ENCODE results near the gene SPTBN1. TPM values are rescaled to one million over a fixed set of nuclear protein-coding genes. Genes with fewer than 3 reads are reported as not detected.
"Not testable (repeated sequence)": the region's sequence is repeated elsewhere in the genome, so short reads cannot be mapped to it uniquely, and the experiment has no call there.

SPTBN1 gene
- total RNA-seq, 2 experiments from 2014 or later = 132 to 183 TPM

GRCh38 chr2:54481686-54482085, 25.6 kb downstream of the SPTBN1 start:
- no peaks in the 10 kb centered on the region for H3K9me2 ChIP-seq (ENCODE audit: insufficient read depth, low read length)
- intact Hi-C loops (cut with micrococcal nuclease; ENCODE audit: unreplicated experiment) = no loop called here
- H3K79me2 ChIP-seq (ENCODE audit: insufficient read depth, low read depth, low read length) = no peaks in the 10 kb centered on the region
- H3K9me3 ChIP-seq (ENCODE audit: low read length) = no peaks in the 10 kb centered on the region
- H3K36me3 ChIP-seq (ENCODE audit: insufficient read depth, low read length) = no peaks in the 10 kb centered on the region
- H4K20me1 ChIP-seq (ENCODE audit: insufficient read depth, low read length) = no peaks in the 10 kb centered on the region
- BruUV-seq (replicated peaks) = no TSS peak
- ChIA-PET CTCF (ENCODE audit: unreplicated experiment) (no interaction called here), POLR2A (interaction anchor here (0.7 to 0.8 kb wide), 3 partner anchors 11 to 126 kb away, joined by 3 to 6 read pairs (median 4); no protein-coding TSS in a partner anchor)
- H3K4me1 ChIP-seq (ENCODE audit: insufficient read depth, low read length, poor library complexity, severe bottlenecking) = no peaks in the 10 kb centered on the region
- no peak overlapping the region for H2AFZ ChIP-seq (ENCODE audit: low read length)
- no peak overlapping the region for H3K4me3 ChIP-seq (ENCODE audit: low read depth, low read length, poor library complexity, severe bottlenecking)
- TF ChIP-seq CTCF (conservative IDR thresholded peaks at IDR 0.05; ENCODE audit: low read length) (no peak), EZH2phosphoT487 (IDR thresholded peaks at IDR 0.05; ENCODE audit: borderline replicate concordance, low read depth, low read length) (no peak)
- no peak overlapping the region for H3K27ac ChIP-seq (ENCODE audit: low read depth, low read length, poor library complexity, severe bottlenecking)
- H3K4me2 ChIP-seq (ENCODE audit: low read length) = no peak overlapping the region
- DNase-seq (ENCODE audit: low spot score) = no peak

- POLR2A ChIA-PET = no interaction called here
- no peaks in the 10 kb centered on the region for H3K79me2 ChIP-seq (ENCODE audit: insufficient read depth, low read depth, low read length)
- no peaks in the 10 kb centered on the region for H3K9me3 ChIP-seq (ENCODE audit: low read length)
- no peaks in the 10 kb centered on the region for H4K20me1 ChIP-seq (ENCODE audit: insufficient read depth, low read length)
- DNase-seq (ENCODE audit: low spot score) = no peak
- H3K4me2 ChIP-seq (ENCODE audit: low read length) = no peak overlapping the region
- no peaks in the 10 kb centered on the region for H3K4me1 ChIP-seq (ENCODE audit: insufficient read depth, low read length, poor library complexity, severe bottlenecking)
- H2AFZ ChIP-seq (ENCODE audit: low read length) = no peak overlapping the region
- no TSS peak for BruUV-seq (replicated peaks)
- no peaks in the 10 kb centered on the region for H3K9me2 ChIP-seq (ENCODE audit: insufficient read depth, low read length)
- H3K27ac ChIP-seq (ENCODE audit: low read depth, low read length, poor library complexity, severe bottlenecking) = no peak overlapping the region
- H3K36me3 ChIP-seq (ENCODE audit: insufficient read depth, low read length) = no peaks in the 10 kb centered on the region
- intact Hi-C loops (cut with micrococcal nuclease; ENCODE audit: unreplicated experiment) = no loop called here
- CTCF ChIA-PET (ENCODE audit: unreplicated experiment) = no interaction called here
- no peak overlapping the region for H3K4me3 ChIP-seq (ENCODE audit: low read depth, low read length, poor library complexity, severe bottlenecking)
- TF ChIP-seq EZH2phosphoT487 (IDR thresholded peaks at IDR 0.05; ENCODE audit: borderline replicate concordance, low read depth, low read length) (no peak), CTCF (conservative IDR thresholded peaks at IDR 0.05; ENCODE audit: low read length) (no peak)
Observed at GRCh38 chr2:54482715-54483114, 26.6 kb downstream of the SPTBN1 start.

- no peak overlapping the region for H2AFZ ChIP-seq (ENCODE audit: low read length)
- ChIA-PET POLR2A (no interaction called here), CTCF (ENCODE audit: unreplicated experiment) (no interaction called here)
- no peaks in the 10 kb centered on the region for H3K4me1 ChIP-seq (ENCODE audit: insufficient read depth, low read length, poor library complexity, severe bottlenecking)
- no peaks in the 10 kb centered on the region for H3K36me3 ChIP-seq (ENCODE audit: insufficient read depth, low read length)
- no peaks in the 10 kb centered on the region for H3K9me2 ChIP-seq (ENCODE audit: insufficient read depth, low read length)
- H3K4me3 ChIP-seq (ENCODE audit: low read depth, low read length, poor library complexity, severe bottlenecking) = no peak overlapping the region
- intact Hi-C loops (cut with micrococcal nuclease; ENCODE audit: unreplicated experiment) = no loop called here
- H3K4me2 ChIP-seq (ENCODE audit: low read length) = no peak overlapping the region
- H4K20me1 ChIP-seq (ENCODE audit: insufficient read depth, low read length) = no peaks in the 10 kb centered on the region
- H3K9me3 ChIP-seq (ENCODE audit: low read length) = no peaks in the 10 kb centered on the region
- H3K27ac ChIP-seq (ENCODE audit: low read depth, low read length, poor library complexity, severe bottlenecking) = no peak overlapping the region
- DNase-seq (ENCODE audit: low spot score) = no peak
- TF ChIP-seq EZH2phosphoT487 (IDR thresholded peaks at IDR 0.05; ENCODE audit: borderline replicate concordance, low read depth, low read length) (no peak), CTCF (conservative IDR thresholded peaks at IDR 0.05; ENCODE audit: low read length) (no peak)
- no TSS peak for BruUV-seq (replicated peaks)
- no peaks in the 10 kb centered on the region for H3K79me2 ChIP-seq (ENCODE audit: insufficient read depth, low read depth, low read length)
Observed at GRCh38 chr2:54483426-54483825, 27.3 kb downstream of the SPTBN1 start.

- H3K79me2 ChIP-seq (ENCODE audit: insufficient read depth, low read depth, low read length); CTCF ChIA-PET (ENCODE audit: unreplicated experiment); H3K4me2 ChIP-seq (ENCODE audit: low read length); H3K9me3 ChIP-seq (ENCODE audit: low read length); H3K9me2 ChIP-seq (ENCODE audit: insufficient read depth, low read length); POLR2A ChIA-PET; H3K27ac ChIP-seq (ENCODE audit: low read depth, low read length, poor library complexity, severe bottlenecking); intact Hi-C loops (cut with micrococcal nuclease; ENCODE audit: unreplicated experiment); H3K4me1 ChIP-seq (ENCODE audit: insufficient read depth, low read length, poor library complexity, severe bottlenecking); H3K4me3 ChIP-seq (ENCODE audit: low read depth, low read length, poor library complexity, severe bottlenecking); H4K20me1 ChIP-seq (ENCODE audit: insufficient read depth, low read length); DNase-seq (ENCODE audit: low spot score); BruUV-seq (replicated peaks); H2AFZ ChIP-seq (ENCODE audit: low read length); H3K36me3 ChIP-seq (ENCODE audit: insufficient read depth, low read length): not testable (repeated sequence)
Observed at GRCh38 chr2:54485756-54486155, 29.6 kb downstream of the SPTBN1 start.

All from OCI-LY7 (cell line).